ACC112 (cell line): Measurements from ENCODE around the gene RNASEH1.

Experiments
- H2AFZ ChIP-seq: fragments of 200-600 bp; sonication (generic); one replicate; pipeline ENCODE4 v1.6.0; 2017; ENCODE audit warnings: antibody characterized with exemption, low read length; ENCODE audit not compliant: unreplicated experiment
- H3K27ac ChIP-seq: fragments of 200-600 bp; sonication (generic); 2 replicates; pipeline ENCODE4 v1.5.1; 2014; ENCODE audit warnings: low read depth, mild to moderate bottlenecking, antibody characterized with exemption, low read length, moderate library complexity
- H3K27me3 ChIP-seq: fragments of 200-600 bp; sonication (generic); 2 replicates; pipeline ENCODE4 v1.6.1; 2014; ENCODE audit warnings: mild to moderate bottlenecking, antibody characterized with exemption, low read length, moderate library complexity, mixed read lengths; ENCODE audit not compliant: insufficient read depth
- H3K36me3 ChIP-seq: fragments of 200-600 bp; sonication (generic); 2 replicates; pipeline ENCODE4 v1.6.1; 2016; ENCODE audit warnings: mild to moderate bottlenecking, antibody characterized with exemption, low read length, moderate library complexity, mixed read lengths; ENCODE audit not compliant: insufficient read depth
- H3K4me1 ChIP-seq: fragments of 200-600 bp; sonication (generic); one replicate; pipeline ENCODE4 v1.6.1; 2016; ENCODE audit warnings: low read length, mixed read lengths; ENCODE audit not compliant: insufficient read depth, unreplicated experiment, control insufficient read depth
- H3K4me3 ChIP-seq: fragments of 200-600 bp; sonication (generic); 2 replicates; pipeline ENCODE4 v1.5.1; 2014; ENCODE audit warnings: mild to moderate bottlenecking, low read depth, low read length
- H3K79me2 ChIP-seq: fragments of 200-600 bp; sonication (generic); one replicate; pipeline ENCODE4 v1.6.0; 2016; ENCODE audit warnings: low read length; ENCODE audit not compliant: control insufficient read depth, unreplicated experiment, insufficient read depth

Gene RNASEH1

GRCh38 chr2:3532941-3533340 is 25.2 kb downstream of the RNASEH1 start:
- Histone ChIP-seq H3K79me2 (no peaks in the 10 kb centered on the region), H3K27me3 (no peaks in the 10 kb centered on the region), H3K4me3 (no peak overlapping the region), H3K4me1 (peaks cover 20% of the 10 kb centered on the region), H3K36me3 (peaks cover 5% of the 10 kb centered on the region; the same call in 1 of the 2 replicates), H3K27ac (no peak overlapping the region), H2AFZ (no peak overlapping the region)

- peaks cover 5% of the 10 kb centered on the region for H3K4me1 ChIP-seq
- no peaks in the 10 kb centered on the region for H3K27me3 ChIP-seq
- peaks cover 5% of the 10 kb centered on the region; the same call in 1 of the 2 replicates for H3K36me3 ChIP-seq
- no peak overlapping the region for H2AFZ ChIP-seq
- no peak overlapping the region for H3K4me3 ChIP-seq
- no peaks in the 10 kb centered on the region for H3K79me2 ChIP-seq
- H3K27ac ChIP-seq: no peak overlapping the region
Observed at GRCh38 chr2:3529316-3530025, 28.7 kb downstream of the RNASEH1 start.

- Histone ChIP-seq H3K36me3 (no peaks in the 10 kb centered on the region), H2AFZ (no peak overlapping the region)
Observed at GRCh38 chr2:3527886-3528785, 30.0 kb downstream of the RNASEH1 start.

GRCh38 chr2:3526871-3527270 is 31.3 kb downstream of the RNASEH1 start:
- Histone ChIP-seq H2AFZ (no peak overlapping the region), H3K79me2 (no peaks in the 10 kb centered on the region), H3K36me3 (no peaks in the 10 kb centered on the region), H3K27ac (no peak overlapping the region), H3K4me1 (peaks cover 20% of the 10 kb centered on the region), H3K27me3 (no peaks in the 10 kb centered on the region), H3K4me3 (no peak overlapping the region)

More at GRCh38 chr2:3527886-3528785, 30.0 kb downstream of the RNASEH1 start:
- H3K27ac ChIP-seq: no peak overlapping the region
- no peaks in the 10 kb centered on the region for H3K27me3 ChIP-seq
- H3K4me1 ChIP-seq: peaks cover 18% of the 10 kb centered on the region
- no peaks in the 10 kb centered on the region for H3K79me2 ChIP-seq
- no peak overlapping the region for H3K4me3 ChIP-seq

GRCh38 chr2:3523551-3524041 is 34.5 kb downstream of the RNASEH1 start:
- no peaks in the 10 kb centered on the region for H3K36me3 ChIP-seq
- no peaks in the 10 kb centered on the region for H3K27me3 ChIP-seq
- H3K4me1 ChIP-seq: peaks cover 29% of the 10 kb centered on the region
- H3K4me3 ChIP-seq: no peak overlapping the region
- peak overlapping the region; percentile 7 for H2AFZ ChIP-seq
- peaks cover 5% of the 10 kb centered on the region for H3K79me2 ChIP-seq
- H3K27ac ChIP-seq: peak overlapping the region; percentile 21; the same call in 1 of the 2 replicates

- no peaks in the 10 kb centered on the region for H3K27me3 ChIP-seq
- H3K4me3 ChIP-seq: no peak overlapping the region
- no peak overlapping the region for H2AFZ ChIP-seq
- H3K27ac ChIP-seq: no peak overlapping the region
- H3K79me2 ChIP-seq: peaks cover 9% of the 10 kb centered on the region
- H3K36me3 ChIP-seq: no peaks in the 10 kb centered on the region
- H3K4me1 ChIP-seq: peaks cover 29% of the 10 kb centered on the region
Observed at GRCh38 chr2:3522961-3523421, 35.1 kb downstream of the RNASEH1 start.

- Histone ChIP-seq H3K27me3 (no peaks in the 10 kb centered on the region), H2AFZ (no peak overlapping the region), H3K27ac (no peak overlapping the region), H3K4me3 (peak overlapping the region; percentile 78), H3K36me3 (peaks cover 9% of the 10 kb centered on the region), H3K79me2 (peaks cover 24% of the 10 kb centered on the region), H3K4me1 (peaks cover 29% of the 10 kb centered on the region)
Observed at GRCh38 chr2:3520591-3520990, 37.5 kb downstream of the RNASEH1 start.

- Histone ChIP-seq H3K4me1 (peaks cover 24% of the 10 kb centered on the region), H3K79me2 (peaks cover 24% of the 10 kb centered on the region), H2AFZ (peak within 1 kb of the TSS; percentile 37), H3K27ac (peak within 1 kb of the TSS; percentile 72), H3K27me3 (no peaks in the 10 kb centered on the region), H3K36me3 (peaks cover 9% of the 10 kb centered on the region), H3K4me3 (peak within 1 kb of the TSS; percentile 93)
Observed at GRCh38 chr2:3519255-3520205, 38.6 kb downstream of the RNASEH1 start, which contains the start of gene ADI1. ADI1 (minus strand) TSS chr2:3519531; CDS start chr2:3519487, 44 bp downstream.

GRCh38 chr2:3518496-3519254 is 39.5 kb downstream of the RNASEH1 start:
- Histone ChIP-seq H3K4me1 (peaks cover 16% of the 10 kb centered on the region), H2AFZ (peak overlapping the region; percentile 37), H3K4me3 (peak overlapping the region; percentile 93), H3K27ac (peak overlapping the region; percentile 72), H3K36me3 (peaks cover 11% of the 10 kb centered on the region), H3K27me3 (no peaks in the 10 kb centered on the region), H3K79me2 (peaks cover 24% of the 10 kb centered on the region)
